Measurements from ENCODE around the gene PMFBP1.

The PMFBP1 gene

DNA sequence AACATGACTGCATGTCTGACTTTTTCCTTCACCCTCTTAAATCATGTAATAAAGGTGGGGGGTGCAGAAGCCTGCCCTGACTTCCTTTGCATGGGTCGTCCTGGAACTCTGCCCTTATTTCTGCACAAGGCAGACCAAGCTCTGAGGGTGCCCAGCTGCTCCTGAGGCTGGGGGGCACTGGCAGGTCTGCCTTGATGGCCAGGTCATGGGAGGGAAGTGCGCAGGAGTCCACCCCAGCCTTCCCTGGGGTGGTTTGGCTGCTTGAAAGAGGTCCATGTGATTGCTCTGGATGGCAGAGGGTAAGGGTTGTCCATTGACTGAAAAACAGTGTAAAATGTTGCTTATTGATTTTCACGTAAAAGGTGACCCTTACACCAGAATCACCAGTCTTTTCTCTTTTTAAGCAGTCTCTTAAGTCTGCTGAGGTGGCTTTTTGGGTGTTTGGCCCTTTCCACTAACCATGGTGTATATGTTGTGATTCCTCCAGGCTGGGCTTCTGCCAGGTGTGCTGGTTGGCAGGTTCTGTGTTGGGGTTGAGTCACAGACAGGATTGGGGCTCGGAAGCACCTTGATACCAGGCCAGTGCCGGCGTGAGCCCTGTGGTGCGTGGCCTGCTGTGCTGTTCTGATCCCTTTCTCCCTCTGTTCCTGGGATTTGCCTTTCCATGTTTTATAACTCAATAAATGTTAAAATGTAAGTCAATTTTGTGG is 58.9 kb downstream of the PMFBP1 start:
- TF ChIP-seq, protein P1, sequence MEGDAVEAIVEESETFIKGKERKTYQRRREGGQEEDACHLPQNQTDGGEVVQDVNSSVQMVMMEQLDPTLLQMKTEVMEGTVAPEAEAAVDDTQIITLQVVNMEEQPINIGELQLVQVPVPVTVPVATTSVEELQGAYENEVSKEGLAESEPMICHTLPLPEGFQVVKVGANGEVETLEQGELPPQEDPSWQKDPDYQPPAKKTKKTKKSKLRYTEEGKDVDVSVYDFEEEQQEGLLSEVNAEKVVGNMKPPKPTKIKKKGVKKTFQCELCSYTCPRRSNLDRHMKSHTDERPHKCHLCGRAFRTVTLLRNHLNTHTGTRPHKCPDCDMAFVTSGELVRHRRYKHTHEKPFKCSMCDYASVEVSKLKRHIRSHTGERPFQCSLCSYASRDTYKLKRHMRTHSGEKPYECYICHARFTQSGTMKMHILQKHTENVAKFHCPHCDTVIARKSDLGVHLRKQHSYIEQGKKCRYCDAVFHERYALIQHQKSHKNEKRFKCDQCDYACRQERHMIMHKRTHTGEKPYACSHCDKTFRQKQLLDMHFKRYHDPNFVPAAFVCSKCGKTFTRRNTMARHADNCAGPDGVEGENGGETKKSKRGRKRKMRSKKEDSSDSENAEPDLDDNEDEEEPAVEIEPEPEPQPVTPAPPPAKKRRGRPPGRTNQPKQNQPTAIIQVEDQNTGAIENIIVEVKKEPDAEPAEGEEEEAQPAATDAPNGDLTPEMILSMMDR (IDR thresholded peaks at IDR 0.05; ENCODE audit: borderline replicate concordance, control extremely low read depth, extremely low read depth, insufficient read depth, missing control alignments): no peak
- in situ Hi-C loops (cut with MboI; ENCODE audit: low sequenced_read_pairs, unreplicated experiment): no loop called here
- DNase-seq (ENCODE audit: low spot score): no peak

DNA sequence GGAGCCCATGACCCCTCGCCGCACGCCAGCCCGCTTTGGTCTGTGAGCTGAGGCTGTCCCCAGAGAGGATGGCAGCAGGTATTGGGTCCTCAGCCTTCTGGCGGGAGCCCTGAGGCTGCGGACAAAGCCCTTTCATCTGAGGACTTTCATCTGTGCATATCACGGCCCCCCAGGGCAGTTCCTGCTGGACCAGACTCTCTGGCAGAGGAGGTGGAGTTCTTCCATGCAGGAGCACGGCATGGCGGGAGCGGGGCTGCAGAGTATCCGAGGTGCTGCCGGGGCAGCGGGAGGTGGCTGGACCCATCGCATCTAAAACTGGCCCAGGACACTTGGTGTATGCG is 59.5 kb downstream of the PMFBP1 start:
- in situ Hi-C loops (cut with MboI; ENCODE audit: low sequenced_read_pairs, unreplicated experiment): no loop called here
- no peak for DNase-seq (ENCODE audit: low spot score)
- TF ChIP-seq, protein P1 (IDR thresholded peaks at IDR 0.05; ENCODE audit: borderline replicate concordance, control extremely low read depth, extremely low read depth, insufficient read depth, missing control alignments): no peak

DNA sequence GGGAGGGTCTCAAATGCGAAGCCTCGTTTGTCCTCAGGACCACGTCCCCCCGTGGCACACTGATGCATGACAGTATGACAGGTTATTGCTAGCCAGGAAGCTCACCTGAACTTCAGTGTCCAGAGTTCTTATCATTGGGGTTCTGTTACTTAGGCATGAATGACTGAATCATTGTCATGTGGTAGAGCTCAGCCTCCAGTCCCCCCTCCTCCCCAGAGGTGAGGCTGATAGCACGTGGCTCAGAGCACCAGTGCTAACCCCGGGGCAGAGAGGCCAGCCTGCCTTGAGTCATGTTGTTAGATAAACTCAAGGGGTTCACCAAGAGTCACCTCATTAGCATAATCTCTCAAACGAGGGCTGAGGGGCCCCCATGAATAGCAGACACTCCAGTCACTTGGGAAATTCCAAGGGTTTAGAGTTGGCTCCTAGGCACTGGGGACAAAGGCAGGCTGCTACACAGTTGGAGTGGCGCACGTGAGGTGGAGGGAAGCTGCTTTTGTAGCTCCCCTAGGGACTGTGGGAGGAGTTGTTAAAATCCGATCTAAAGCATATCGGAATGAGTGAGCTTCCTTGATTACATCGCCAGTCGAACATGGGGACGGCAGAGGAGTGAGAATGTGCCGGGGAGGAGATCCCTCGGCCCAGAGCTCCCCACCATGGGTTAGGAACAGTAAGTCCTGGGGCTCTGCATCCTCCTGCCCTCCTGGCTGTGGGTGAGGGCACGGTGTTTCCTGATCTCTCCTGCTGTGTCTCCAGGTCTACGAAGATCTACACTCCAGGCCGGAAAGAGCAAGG is 60.1 kb downstream of the PMFBP1 start:
- in situ Hi-C loops (cut with MboI; ENCODE audit: low sequenced_read_pairs, unreplicated experiment): no loop called here

DNA sequence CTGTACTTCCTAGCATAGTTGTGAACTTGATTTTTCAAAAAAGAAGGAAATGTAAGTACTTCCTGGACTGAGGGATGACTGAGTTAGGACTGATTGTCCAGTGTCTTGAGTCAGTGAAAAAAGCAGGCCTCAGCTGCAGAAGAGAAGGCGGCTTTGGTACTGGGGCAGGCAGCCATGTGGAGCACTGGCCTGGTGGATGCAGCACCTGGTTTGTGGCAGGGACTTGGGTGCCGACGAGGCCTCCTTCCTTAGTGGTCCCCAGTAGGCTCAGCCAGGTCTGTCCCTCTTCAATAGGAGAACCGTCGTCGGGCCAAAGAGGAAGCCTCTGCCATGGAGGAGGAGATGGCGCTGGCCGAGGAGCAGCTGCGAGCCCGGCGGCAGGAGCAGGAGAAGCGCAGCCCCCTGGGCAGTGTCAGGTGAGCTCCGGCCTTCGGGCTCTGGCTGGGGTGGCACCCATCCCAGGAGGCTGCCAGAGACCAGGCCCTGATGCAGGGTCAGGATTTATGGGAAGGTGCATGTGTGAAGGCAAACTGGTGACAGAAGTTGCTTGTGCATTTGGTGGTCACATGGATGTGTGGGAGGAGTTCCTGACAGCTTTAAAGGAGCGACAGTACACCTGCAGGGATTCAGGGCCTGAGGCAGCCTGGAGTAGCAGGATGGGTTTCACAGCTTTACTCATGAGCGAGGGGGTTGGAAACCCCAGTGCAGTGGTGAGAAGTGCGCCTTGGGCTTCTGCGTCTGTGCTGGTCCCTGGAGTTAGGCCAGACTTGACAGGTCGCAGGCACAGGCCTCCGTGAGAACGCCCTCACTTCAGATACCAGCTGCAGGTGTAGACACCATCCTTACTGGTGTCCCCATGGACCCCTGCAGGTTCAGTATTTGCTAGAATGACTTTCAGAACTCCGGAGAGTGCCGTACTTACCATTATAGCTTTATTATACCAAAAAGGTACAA is 61.0 kb downstream of the PMFBP1 start:
- in situ Hi-C loops (cut with MboI; ENCODE audit: low sequenced_read_pairs, unreplicated experiment): no loop called here
- TF ChIP-seq, protein P1 (IDR thresholded peaks at IDR 0.05; ENCODE audit: borderline replicate concordance, control extremely low read depth, extremely low read depth, insufficient read depth, missing control alignments): no peak
- DNase-seq (ENCODE audit: low spot score): no peak

More for the DNA sequence above, 60.1 kb downstream of the PMFBP1 start:
- no peak for DNase-seq (ENCODE audit: low spot score)
- TF ChIP-seq, protein P1 (IDR thresholded peaks at IDR 0.05; ENCODE audit: borderline replicate concordance, control extremely low read depth, extremely low read depth, insufficient read depth, missing control alignments): no peak

DNA sequence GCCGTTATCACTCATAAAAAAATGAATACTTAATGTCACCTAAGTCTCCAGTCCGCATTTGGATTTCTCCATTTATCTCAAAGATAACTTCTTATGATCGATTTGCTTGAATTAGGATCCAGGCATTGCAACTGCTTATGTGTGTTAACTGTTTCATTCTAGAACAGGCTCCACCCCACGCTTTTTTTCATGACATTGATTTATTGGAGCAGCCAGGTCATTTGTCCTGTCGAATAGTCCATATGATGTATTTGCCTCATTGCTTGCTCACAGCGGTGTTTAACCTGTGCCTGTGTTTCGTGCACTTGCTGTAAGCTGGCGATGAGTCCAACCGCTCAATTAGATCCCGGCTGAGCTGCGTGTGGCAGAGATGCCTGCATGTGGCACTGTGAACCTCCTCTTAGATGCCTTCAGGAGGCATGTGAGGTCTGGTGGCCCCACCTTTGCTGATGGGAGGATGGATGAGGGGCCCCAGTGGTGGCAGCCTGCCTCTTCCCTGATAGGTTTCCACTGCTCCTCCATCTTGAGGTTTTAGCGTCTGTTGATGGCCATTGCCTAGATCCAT is 61.9 kb downstream of the PMFBP1 start:
- TF ChIP-seq, protein P1 (IDR thresholded peaks at IDR 0.05; ENCODE audit: borderline replicate concordance, control extremely low read depth, extremely low read depth, insufficient read depth, missing control alignments): no peak
- in situ Hi-C loops (cut with MboI; ENCODE audit: low sequenced_read_pairs, unreplicated experiment): no loop called here
- DNase-seq (ENCODE audit: low spot score): no peak

DNA sequence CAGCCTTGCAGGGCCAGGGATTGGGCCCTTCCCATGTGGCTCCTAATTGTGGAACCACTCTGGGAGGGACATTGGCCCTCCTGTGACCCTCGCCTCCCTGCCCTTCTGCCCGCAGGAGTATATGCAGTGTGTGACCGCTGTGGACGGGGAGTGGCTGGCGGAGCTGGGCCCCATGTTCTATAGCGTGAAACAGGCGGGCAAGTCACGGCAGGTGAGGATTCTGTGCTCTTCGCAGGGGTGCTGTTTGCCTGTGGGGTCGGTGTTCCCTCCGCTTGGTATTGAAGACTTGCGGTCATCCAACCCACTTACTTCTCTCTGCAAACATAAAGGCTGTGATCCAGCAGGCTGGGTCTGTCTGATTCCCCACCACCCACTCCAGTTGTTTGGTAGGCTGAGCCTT is 62.7 kb downstream of the PMFBP1 start:
- TF ChIP-seq, protein P1 (IDR thresholded peaks at IDR 0.05; ENCODE audit: borderline replicate concordance, control extremely low read depth, extremely low read depth, insufficient read depth, missing control alignments): no peak
- DNase-seq (ENCODE audit: low spot score): no peak
- in situ Hi-C loops (cut with MboI; ENCODE audit: low sequenced_read_pairs, unreplicated experiment): no loop called here

Data from GM13976 (cell line).